ENCODE data around the gene DNAI7. TPM values are rescaled to one million over a fixed set of nuclear protein-coding genes. Genes with fewer than 3 reads are reported as not detected.

DNAI7 gene
- total and polyA plus RNA-seq, 4 donors: 0.07 to 0.17 (median 0.14) TPM; not detected in 1

DNA sequence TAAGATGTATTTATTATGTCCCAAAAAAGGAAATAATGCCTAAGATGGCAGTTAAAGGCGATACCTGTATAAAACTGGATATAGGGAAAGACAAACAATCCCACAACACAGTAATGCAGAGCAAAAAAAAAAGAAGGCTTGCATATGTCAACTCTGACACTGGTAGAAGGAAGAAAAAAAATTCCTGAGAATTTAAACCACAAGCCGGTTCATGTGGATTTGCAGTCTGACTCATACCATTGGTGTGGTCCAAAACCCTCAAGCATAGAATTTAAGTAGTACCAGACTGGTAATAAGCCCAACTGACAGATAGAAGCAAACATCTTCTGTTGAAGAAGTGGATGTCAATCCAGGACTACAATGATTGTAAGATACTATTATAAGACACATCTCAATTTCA, 7.2 kb downstream of the DNAI7 start:
- Histone ChIP-seq H3K4me3 (ENCODE audit: low read depth in 1 of 3, low read length in 3 of 3) (no peak overlapping the region), H3K9me3 (ENCODE audit: control insufficient read depth in 4 of 4, low read length in 3 of 4) (no peaks in the 10 kb centered on the region), H3K27me3 (ENCODE audit: control insufficient read depth in 4 of 4, insufficient read depth in 4 of 4, low read length in 3 of 4) (no peaks in the 10 kb centered on the region), H3K36me3 (ENCODE audit: control insufficient read depth in 4 of 4, insufficient read depth in 3 of 4, low read depth in 1 of 4, low read length in 3 of 4) (no peaks in the 10 kb centered on the region), H3K4me1 (ENCODE audit: control insufficient read depth in 4 of 4, insufficient read depth in 4 of 4, low read length in 3 of 4) (peaks cover 0 to 3% (median 0%) of the 10 kb centered on the region in 4 donors), H3K9ac (ENCODE audit: low read depth in 1 of 2, low read length in 2 of 2) (no peak overlapping the region), H3K27ac (ENCODE audit: low read depth in 1 of 2, low read length in 2 of 2) (no peak overlapping the region)
- no peak for DNase-seq (ENCODE audit: low spot score)
- WGBS: 95% methylated on average over 2 of the region's 2 CpGs
- TF ChIP-seq TAF1 (conservative IDR thresholded peaks at IDR 0.05) (no peak), FOXA2 (IDR thresholded peaks at IDR 0.05) (no peak), RAD21 (IDR thresholded peaks at IDR 0.05) (no peak), HNF4G (IDR thresholded peaks at IDR 0.05) (no peak), GABPA (IDR thresholded peaks at IDR 0.05 in 1 of 2, conservative IDR thresholded peaks at IDR 0.05 in 1 of 2) (no peak), ZBTB33 (IDR thresholded peaks at IDR 0.05) (no peak)

DNA sequence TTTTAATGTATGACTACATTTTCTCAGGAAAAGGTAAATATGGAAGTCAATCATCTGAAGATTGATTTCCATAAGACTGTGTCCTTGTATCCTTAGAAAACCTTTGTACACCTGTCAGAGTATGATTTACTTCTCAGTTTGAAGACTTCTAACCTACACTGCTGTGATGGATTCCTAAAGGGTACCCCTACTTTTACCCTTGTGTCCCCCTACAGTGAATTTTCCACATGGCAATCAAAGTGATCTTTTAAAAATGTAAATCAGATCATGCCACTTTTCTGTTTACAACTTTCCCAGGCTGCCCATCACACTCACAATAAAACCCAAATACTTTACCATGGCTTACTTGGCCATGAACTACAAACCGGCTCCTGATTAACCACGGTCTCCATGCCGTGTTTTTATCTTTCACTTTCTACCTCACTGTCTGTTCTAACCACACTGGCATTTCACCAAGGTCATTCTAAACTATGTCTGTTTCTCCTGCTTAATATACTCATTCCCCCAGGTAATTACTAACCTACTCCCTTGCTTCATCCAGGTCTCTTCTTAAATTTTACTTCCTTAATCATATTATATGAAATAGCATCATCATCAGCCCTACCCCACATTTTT, 8.1 kb downstream of the DNAI7 start:
- Histone ChIP-seq H3K36me3 (ENCODE audit: control insufficient read depth in 4 of 4, insufficient read depth in 3 of 4, low read depth in 1 of 4, low read length in 3 of 4) (no peaks in the 10 kb centered on the region), H3K9me3 (ENCODE audit: control insufficient read depth in 4 of 4, low read length in 3 of 4) (no peaks in the 10 kb centered on the region), H3K27me3 (ENCODE audit: control insufficient read depth in 4 of 4, insufficient read depth in 4 of 4, low read length in 3 of 4) (no peaks in the 10 kb centered on the region), H3K4me3 (ENCODE audit: low read depth in 1 of 3, low read length in 3 of 3) (peak overlapping the region in 2 of 3 donors; percentile 27 to 45), H3K4me1 (ENCODE audit: control insufficient read depth in 4 of 4, insufficient read depth in 4 of 4, low read length in 3 of 4) (peaks cover 0 to 3% (median 0%) of the 10 kb centered on the region in 4 donors), H3K27ac (ENCODE audit: low read depth in 1 of 2, low read length in 2 of 2) (no peak overlapping the region), H3K9ac (ENCODE audit: low read depth in 1 of 2, low read length in 2 of 2) (no peak overlapping the region)
- no peak for DNase-seq (ENCODE audit: low spot score)
- 52% methylated on average over 3 of the region's 3 CpGs for WGBS
- TF ChIP-seq NR2F2 (IDR thresholded peaks at IDR 0.05): no peak
- no peak for TF ChIP-seq SP1 (IDR thresholded peaks at IDR 0.05)
- TF ChIP-seq HNF4G (IDR thresholded peaks at IDR 0.05): no peak
- no peak for TF ChIP-seq RXRA (IDR thresholded peaks at IDR 0.05)
- no peak for TF ChIP-seq YY1 (IDR thresholded peaks at IDR 0.05)
- TF ChIP-seq HNF4A (conservative IDR thresholded peaks at IDR 0.05): no peak
- TF ChIP-seq MAX (IDR thresholded peaks at IDR 0.05): no peak
- no peak for TF ChIP-seq TAF1 (conservative IDR thresholded peaks at IDR 0.05)
- TF ChIP-seq CTCF (IDR thresholded peaks at IDR 0.05; ENCODE audit: low read depth, low read length, missing input control): no peak
- TF ChIP-seq FOXA2 (IDR thresholded peaks at IDR 0.05): no peak
- no peak for TF ChIP-seq GABPA (IDR thresholded peaks at IDR 0.05 in 1 of 2, conservative IDR thresholded peaks at IDR 0.05 in 1 of 2)
- TF ChIP-seq JUND (IDR thresholded peaks at IDR 0.05): no peak
- TF ChIP-seq, protein P1, sequence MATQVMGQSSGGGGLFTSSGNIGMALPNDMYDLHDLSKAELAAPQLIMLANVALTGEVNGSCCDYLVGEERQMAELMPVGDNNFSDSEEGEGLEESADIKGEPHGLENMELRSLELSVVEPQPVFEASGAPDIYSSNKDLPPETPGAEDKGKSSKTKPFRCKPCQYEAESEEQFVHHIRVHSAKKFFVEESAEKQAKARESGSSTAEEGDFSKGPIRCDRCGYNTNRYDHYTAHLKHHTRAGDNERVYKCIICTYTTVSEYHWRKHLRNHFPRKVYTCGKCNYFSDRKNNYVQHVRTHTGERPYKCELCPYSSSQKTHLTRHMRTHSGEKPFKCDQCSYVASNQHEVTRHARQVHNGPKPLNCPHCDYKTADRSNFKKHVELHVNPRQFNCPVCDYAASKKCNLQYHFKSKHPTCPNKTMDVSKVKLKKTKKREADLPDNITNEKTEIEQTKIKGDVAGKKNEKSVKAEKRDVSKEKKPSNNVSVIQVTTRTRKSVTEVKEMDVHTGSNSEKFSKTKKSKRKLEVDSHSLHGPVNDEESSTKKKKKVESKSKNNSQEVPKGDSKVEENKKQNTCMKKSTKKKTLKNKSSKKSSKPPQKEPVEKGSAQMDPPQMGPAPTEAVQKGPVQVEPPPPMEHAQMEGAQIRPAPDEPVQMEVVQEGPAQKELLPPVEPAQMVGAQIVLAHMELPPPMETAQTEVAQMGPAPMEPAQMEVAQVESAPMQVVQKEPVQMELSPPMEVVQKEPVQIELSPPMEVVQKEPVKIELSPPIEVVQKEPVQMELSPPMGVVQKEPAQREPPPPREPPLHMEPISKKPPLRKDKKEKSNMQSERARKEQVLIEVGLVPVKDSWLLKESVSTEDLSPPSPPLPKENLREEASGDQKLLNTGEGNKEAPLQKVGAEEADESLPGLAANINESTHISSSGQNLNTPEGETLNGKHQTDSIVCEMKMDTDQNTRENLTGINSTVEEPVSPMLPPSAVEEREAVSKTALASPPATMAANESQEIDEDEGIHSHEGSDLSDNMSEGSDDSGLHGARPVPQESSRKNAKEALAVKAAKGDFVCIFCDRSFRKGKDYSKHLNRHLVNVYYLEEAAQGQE (IDR thresholded peaks at IDR 0.05): no peak
- TF ChIP-seq, protein P2, sequence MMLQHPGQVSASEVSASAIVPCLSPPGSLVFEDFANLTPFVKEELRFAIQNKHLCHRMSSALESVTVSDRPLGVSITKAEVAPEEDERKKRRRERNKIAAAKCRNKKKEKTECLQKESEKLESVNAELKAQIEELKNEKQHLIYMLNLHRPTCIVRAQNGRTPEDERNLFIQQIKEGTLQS (IDR thresholded peaks at IDR 0.05): no peak
- TF ChIP-seq FOXA1 (IDR thresholded peaks at IDR 0.05): no peak

All from liver (tissue), 9 donors.